Brain microvascular endothelial cell (primary cell): Measurements from ENCODE around the gene GRIK5.

Experiments used
- DNase-seq: peaks from one replicate; pipeline ENCODE4 v3.0.0-alpha.2; 2020
- H3K27ac ChIP-seq: fragments of 250-450 bp; sonication (Bioruptor Pico); 2 replicates; pipeline ENCODE4 v1.5.1; 2020; ENCODE audit warnings: mild to moderate bottlenecking, moderate library complexity
- H3K27me3 ChIP-seq: fragments of 250-450 bp; sonication (Bioruptor Pico); replicated peaks from 2 replicates; pipeline ENCODE4 v1.5.1; 2020; ENCODE audit warnings: mild to moderate bottlenecking
- H3K36me3 ChIP-seq: fragments of 250-450 bp; sonication (Bioruptor Pico); replicated peaks from 2 replicates; pipeline ENCODE4 v1.5.1; 2020; ENCODE audit warnings: mild to moderate bottlenecking
- H3K4me3 ChIP-seq: 2 replicates; pipeline ENCODE4 v1.5.1; 2011; ENCODE audit warnings: low read depth, mild to moderate bottlenecking, control low read depth, low read length, moderate library complexity
- in situ Hi-C: cut with HindIII; loops from 2 replicates; pipeline ENCODE4 v1.10.0; 2017; ENCODE audit warnings: low sequenced_read_pairs, low pct_ligation_motif_present
- TF ChIP-seq, protein P1 (sequence below): IDR thresholded peaks from 2 replicates; pipeline ENCODE4 v1.5.1; 2011; ENCODE audit warnings: low read depth, mild to moderate bottlenecking, moderate library complexity, low read length, control low read depth, inconsistent platforms; ENCODE audit errors: missing control alignments

Gene GRIK5

GRCh38 chr19:42088471-42089190, 18.6 kb upstream of the GRIK5 start:
- H3K4me3 ChIP-seq: peak overlapping the region; percentile 26
- TF ChIP-seq, protein P1, sequence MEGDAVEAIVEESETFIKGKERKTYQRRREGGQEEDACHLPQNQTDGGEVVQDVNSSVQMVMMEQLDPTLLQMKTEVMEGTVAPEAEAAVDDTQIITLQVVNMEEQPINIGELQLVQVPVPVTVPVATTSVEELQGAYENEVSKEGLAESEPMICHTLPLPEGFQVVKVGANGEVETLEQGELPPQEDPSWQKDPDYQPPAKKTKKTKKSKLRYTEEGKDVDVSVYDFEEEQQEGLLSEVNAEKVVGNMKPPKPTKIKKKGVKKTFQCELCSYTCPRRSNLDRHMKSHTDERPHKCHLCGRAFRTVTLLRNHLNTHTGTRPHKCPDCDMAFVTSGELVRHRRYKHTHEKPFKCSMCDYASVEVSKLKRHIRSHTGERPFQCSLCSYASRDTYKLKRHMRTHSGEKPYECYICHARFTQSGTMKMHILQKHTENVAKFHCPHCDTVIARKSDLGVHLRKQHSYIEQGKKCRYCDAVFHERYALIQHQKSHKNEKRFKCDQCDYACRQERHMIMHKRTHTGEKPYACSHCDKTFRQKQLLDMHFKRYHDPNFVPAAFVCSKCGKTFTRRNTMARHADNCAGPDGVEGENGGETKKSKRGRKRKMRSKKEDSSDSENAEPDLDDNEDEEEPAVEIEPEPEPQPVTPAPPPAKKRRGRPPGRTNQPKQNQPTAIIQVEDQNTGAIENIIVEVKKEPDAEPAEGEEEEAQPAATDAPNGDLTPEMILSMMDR: no peak
- H3K27me3 ChIP-seq: no peaks in the 10 kb centered on the region
- peak overlapping the region; percentile 56 for H3K27ac ChIP-seq
- peak; percentile 50 for DNase-seq
- in situ Hi-C loops: no loop called here
- H3K36me3 ChIP-seq: no peaks in the 10 kb centered on the region

DNA sequence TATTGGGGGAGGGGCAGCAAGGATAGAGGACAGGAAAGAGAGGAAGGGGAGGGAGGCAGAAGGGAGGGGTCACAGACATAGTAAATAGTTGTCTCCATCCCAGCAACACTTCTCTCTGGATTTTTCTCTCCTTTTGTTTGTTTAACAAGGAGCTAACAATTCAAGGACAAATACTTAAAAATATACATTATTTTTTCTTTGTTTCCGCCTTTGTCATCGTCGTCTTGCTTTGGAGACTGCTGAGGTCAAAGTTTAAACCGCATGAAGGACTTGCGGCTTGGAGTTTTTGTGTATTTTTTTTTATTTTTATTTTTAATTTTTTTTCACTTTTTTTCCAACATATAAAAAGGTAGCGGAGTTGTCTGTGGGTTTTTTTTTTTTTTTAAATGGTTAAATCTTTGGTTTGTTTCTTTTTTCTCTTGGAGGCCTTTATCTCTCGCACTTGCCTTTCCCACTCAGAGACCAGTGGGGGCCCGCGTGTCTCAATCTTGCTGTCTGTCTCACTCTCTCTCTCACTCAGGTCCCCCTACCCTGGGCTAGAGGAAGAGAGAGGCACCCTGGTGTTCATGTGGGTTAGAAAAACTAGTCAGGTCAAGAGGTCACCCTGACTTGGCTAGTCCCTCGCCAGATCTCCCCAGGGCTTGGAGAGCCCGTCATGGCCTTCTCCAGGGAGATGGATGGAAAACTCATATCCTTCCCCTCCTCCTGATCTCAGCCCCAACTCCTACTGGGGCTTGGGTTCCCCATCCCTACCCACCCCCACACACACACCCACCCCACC, 17.0 kb upstream of the GRIK5 start:
- H3K27me3 ChIP-seq: no peaks in the 10 kb centered on the region
- DNase-seq: no peak
- in situ Hi-C loops: no loop called here
- no peak overlapping the region for H3K4me3 ChIP-seq
- peaks cover 6% of the 10 kb centered on the region for H3K36me3 ChIP-seq
- no peak overlapping the region for H3K27ac ChIP-seq
- TF ChIP-seq, protein P1: no peak

DNA sequence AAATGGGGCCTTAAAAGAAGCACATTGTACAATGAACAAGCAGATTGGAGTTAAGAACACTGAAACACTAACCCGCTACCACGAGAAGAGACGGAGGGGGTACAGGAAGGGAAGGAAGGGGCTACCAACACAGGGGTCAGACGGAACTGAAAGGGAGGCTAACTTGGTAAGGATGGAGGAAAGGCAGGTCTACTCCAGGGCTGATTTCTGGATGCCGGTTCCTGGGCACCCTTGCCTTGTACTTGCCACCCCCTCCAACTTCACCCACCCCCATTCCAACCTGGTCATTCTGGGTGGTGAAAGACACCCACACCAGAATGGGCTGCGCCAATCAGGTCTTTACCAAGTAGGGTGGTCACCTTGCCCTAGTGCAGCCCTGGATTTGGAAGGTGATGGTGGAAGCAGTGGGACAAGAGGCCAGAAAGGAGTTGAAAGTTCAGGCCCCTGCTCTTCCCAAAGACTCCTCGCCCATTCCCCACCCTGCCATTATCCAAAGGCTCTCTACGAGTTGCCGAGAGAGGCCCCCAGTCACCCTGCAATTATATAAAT, 16.3 kb upstream of the GRIK5 start:
- H3K4me3 ChIP-seq: no peak overlapping the region
- H3K27ac ChIP-seq: no peak overlapping the region
- TF ChIP-seq, protein P1: no peak
- H3K36me3 ChIP-seq: peaks cover 9% of the 10 kb centered on the region
- no peaks in the 10 kb centered on the region for H3K27me3 ChIP-seq
- in situ Hi-C loops: no loop called here
- no peak for DNase-seq

DNA sequence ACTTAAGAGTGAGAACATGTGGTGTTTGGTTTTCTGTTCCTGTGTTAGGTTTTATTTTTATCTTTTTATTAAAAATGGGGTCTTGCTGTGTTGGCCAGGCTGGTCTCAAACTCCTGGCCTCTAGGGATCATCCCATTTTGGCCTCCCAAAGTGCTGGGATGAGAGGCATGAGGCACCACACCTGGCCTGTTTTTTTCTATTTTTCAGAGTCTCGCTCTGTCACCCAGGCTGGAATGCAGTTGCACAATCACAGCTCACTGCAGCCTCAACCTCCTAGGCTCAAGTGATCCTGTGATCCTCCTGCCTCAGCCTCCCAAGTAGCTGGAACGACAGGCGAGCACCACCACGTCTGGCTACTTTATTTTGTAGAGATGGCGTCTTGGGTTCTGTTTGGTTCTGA, 13.5 kb upstream of the GRIK5 start:
- no peaks in the 10 kb centered on the region for H3K27me3 ChIP-seq
- in situ Hi-C loops: no loop called here
- H3K36me3 ChIP-seq: peaks cover 36% of the 10 kb centered on the region
- no peak for DNase-seq
- no peak overlapping the region for H3K27ac ChIP-seq
- no peak overlapping the region for H3K4me3 ChIP-seq
- TF ChIP-seq, protein P1: no peak

GRCh38 chr19:42081584-42082203, 11.7 kb upstream of the GRIK5 start:
- Histone ChIP-seq H3K4me3 (no peak overlapping the region), H3K27ac (no peak overlapping the region), H3K36me3 (peaks cover 37% of the 10 kb centered on the region), H3K27me3 (no peaks in the 10 kb centered on the region)
- TF ChIP-seq, protein P1: peak; percentile 86
- in situ Hi-C loops: no loop called here
- DNase-seq: peak; percentile 43
